SK-N-SH treated with all-trans-retinoic acid at 6 μM for 48 hours (cell line): ENCODE data around the gene OR1S2.

Experiments used
- ATAC-seq: fragments of 200-7000 bp; cut with Tn5 transposase; 3 replicates; pipeline ENCODE4 v1.9.1; 2020; ENCODE audit warnings: mild to moderate bottlenecking, moderate library complexity
- ARNTL ChIP-seq: fragments of 450-650 bp; formaldehyde crosslinking; IDR thresholded peaks from 2 replicates; pipeline ENCODE4 v1.5.0; 2020; ENCODE audit warnings: low read depth, mild to moderate bottlenecking, moderate library complexity, borderline replicate concordance
- BACH2 ChIP-seq: fragments of 250-450 bp; sonication (Bioruptor Pico); IDR thresholded peaks from 2 replicates; pipeline ENCODE4 v1.9.0; 2021; ENCODE audit warnings: mild to moderate bottlenecking, borderline replicate concordance
- CREB5 ChIP-seq: fragments of 250-450 bp; sonication (Bioruptor Pico); IDR thresholded peaks from 2 replicates; pipeline ENCODE4 v1.5.1; 2020; ENCODE audit warnings: low read depth, mild to moderate bottlenecking, moderate library complexity
- CSDC2 ChIP-seq: fragments of 250-450 bp; sonication (Bioruptor Pico); IDR thresholded peaks from 2 replicates; pipeline ENCODE4 v1.5.0; 2020; ENCODE audit warnings: mild to moderate bottlenecking, moderate library complexity
- CSRNP3 ChIP-seq: fragments of 250-450 bp; sonication (Bioruptor Pico); IDR thresholded peaks from 2 replicates; pipeline ENCODE4 v1.5.1; 2021; ENCODE audit warnings: mild to moderate bottlenecking, moderate library complexity
- ESRRG ChIP-seq: fragments of 250-450 bp; sonication (Bioruptor Pico); IDR thresholded peaks from 2 replicates; pipeline ENCODE4 v1.6.1; 2021; ENCODE audit warnings: mild to moderate bottlenecking
- GLIS3 ChIP-seq: fragments of 250-450 bp; sonication (Bioruptor Pico); IDR thresholded peaks from 2 replicates; pipeline ENCODE4 v1.5.0; 2020; ENCODE audit warnings: mild to moderate bottlenecking, moderate library complexity
- ISL1 ChIP-seq: fragments of 250-450 bp; sonication (Bioruptor Pico); IDR thresholded peaks from 2 replicates; pipeline ENCODE4 v2.1.2; 2022; ENCODE audit warnings: mild to moderate bottlenecking, moderate library complexity
- OSR1 ChIP-seq: fragments of 250-450 bp; sonication (Bioruptor Pico); IDR thresholded peaks from 2 replicates; pipeline ENCODE4 v1.8.0; 2022; ENCODE audit warnings: moderate library complexity, mild to moderate bottlenecking, inconsistent platforms
- PATZ1 ChIP-seq: fragments of 250-450 bp; sonication (Bioruptor Pico); IDR thresholded peaks from 2 replicates; pipeline ENCODE4 v1.8.0; 2020; ENCODE audit warnings: mild to moderate bottlenecking, moderate library complexity, borderline replicate concordance
- POU6F1 ChIP-seq: fragments of 250-450 bp; sonication (Bioruptor Pico); IDR thresholded peaks from 2 replicates; pipeline ENCODE4 v1.8.0; 2021; ENCODE audit warnings: low read depth, mild to moderate bottlenecking, moderate library complexity, borderline replicate concordance
- PPARA ChIP-seq: fragments of 250-450 bp; sonication (Bioruptor Pico); IDR thresholded peaks from 2 replicates; pipeline ENCODE4 v1.5.0; 2020; ENCODE audit warnings: mild to moderate bottlenecking, borderline replicate concordance
- RARB ChIP-seq: fragments of 250-450 bp; sonication (Bioruptor Pico); IDR thresholded peaks from 2 replicates; pipeline ENCODE4 v1.8.0; 2021; ENCODE audit warnings: mild to moderate bottlenecking, moderate library complexity
- SNAI2 ChIP-seq: fragments of 250-450 bp; sonication (Bioruptor Pico); IDR thresholded peaks from 2 replicates; pipeline ENCODE4 v1.5.0; 2020; ENCODE audit warnings: mild to moderate bottlenecking, moderate library complexity
- TCF4 ChIP-seq: fragments of 250-450 bp; sonication (Bioruptor Pico); IDR thresholded peaks from 2 replicates; pipeline ENCODE4 v1.8.0; 2021; ENCODE audit warnings: mild to moderate bottlenecking, moderate library complexity, borderline replicate concordance
- TOX ChIP-seq: fragments of 250-450 bp; sonication (Bioruptor Pico); IDR thresholded peaks from 2 replicates; pipeline ENCODE4 v1.8.0; 2021; ENCODE audit warnings: mild to moderate bottlenecking, moderate library complexity, borderline replicate concordance
- TSHZ2 ChIP-seq: fragments of 250-450 bp; sonication (Bioruptor Pico); IDR thresholded peaks from 2 replicates; pipeline ENCODE4 v1.5.0; 2020; ENCODE audit warnings: mild to moderate bottlenecking, moderate library complexity
- ZC3H10 ChIP-seq: fragments of 250-450 bp; sonication (Bioruptor Pico); IDR thresholded peaks from 2 replicates; pipeline ENCODE4 v1.5.1; 2021; ENCODE audit warnings: mild to moderate bottlenecking, moderate library complexity
- ZFP3 ChIP-seq: fragments of 250-450 bp; sonication (Bioruptor Pico); IDR thresholded peaks from 2 replicates; pipeline ENCODE4 v1.5.0; 2020; ENCODE audit warnings: mild to moderate bottlenecking, moderate library complexity
- ZFP30 ChIP-seq: fragments of 450-650 bp; formaldehyde crosslinking; IDR thresholded peaks from 2 replicates; pipeline ENCODE4 v1.5.0; 2022; ENCODE audit warnings: mild to moderate bottlenecking, moderate library complexity
- ZNF565 ChIP-seq: fragments of 450-650 bp; formaldehyde crosslinking; conservative IDR thresholded peaks from 2 replicates; pipeline ENCODE4 v1.5.0; 2020; ENCODE audit warnings: low read depth, mild to moderate bottlenecking, moderate library complexity
- ZNF70 ChIP-seq: fragments of 450-650 bp; formaldehyde crosslinking; IDR thresholded peaks from 2 replicates; pipeline ENCODE4 v1.5.0; 2020; ENCODE audit warnings: mild to moderate bottlenecking, moderate library complexity
- ZNF8 ChIP-seq: fragments of 450-650 bp; formaldehyde crosslinking; IDR thresholded peaks from 2 replicates; pipeline ENCODE4 v1.5.0; 2020; ENCODE audit warnings: mild to moderate bottlenecking, moderate library complexity

The OR1S2 gene

GRCh38 chr11:58178444-58178843 is 25.5 kb downstream of the OR1S2 start:
- TF ChIP-seq ZNF8 (CRISPR knock-in tag) = no peak
- no peak for ATAC-seq

GRCh38 chr11:58177409-58178054 is 26.4 kb downstream of the OR1S2 start:
- ATAC-seq = no peak

GRCh38 chr11:58165504-58166106 is 38.3 kb downstream of the OR1S2 start:
- ATAC-seq = no peak
- TF ChIP-seq BACH2 (CRISPR knock-in tag) (no peak), ZNF565 (CRISPR knock-in tag) (no peak), CREB5 (CRISPR knock-in tag) (no peak), RARB (CRISPR knock-in tag) (no peak), ZC3H10 (CRISPR knock-in tag) (no peak), PPARA (no peak), ZNF8 (CRISPR knock-in tag) (no peak), PATZ1 (CRISPR knock-in tag) (no peak), ESRRG (CRISPR knock-in tag) (no peak)

More at GRCh38 chr11:58177409-58178054, 26.4 kb downstream of the OR1S2 start:
- TF ChIP-seq ZNF70 (CRISPR knock-in tag) = no peak
- TF ChIP-seq ZFP3 (CRISPR knock-in tag) = no peak
- no peak for TF ChIP-seq CSDC2 (CRISPR knock-in tag)
- no peak for TF ChIP-seq ZNF565 (CRISPR knock-in tag)
- no peak for TF ChIP-seq TCF4 (CRISPR knock-in tag)
- no peak for TF ChIP-seq OSR1 (CRISPR knock-in tag)
- no peak for TF ChIP-seq CSRNP3 (CRISPR knock-in tag)
- no peak for TF ChIP-seq ESRRG (CRISPR knock-in tag)
- TF ChIP-seq ISL1 (CRISPR knock-in tag) = no peak
- no peak for TF ChIP-seq RARB (CRISPR knock-in tag)
- no peak for TF ChIP-seq TOX (CRISPR knock-in tag)
- no peak for TF ChIP-seq POU6F1
- no peak for TF ChIP-seq BACH2 (CRISPR knock-in tag)
- no peak for TF ChIP-seq ZFP30 (CRISPR knock-in tag)
- no peak for TF ChIP-seq CREB5 (CRISPR knock-in tag)
- TF ChIP-seq TSHZ2 (CRISPR knock-in tag) = no peak
- no peak for TF ChIP-seq ZC3H10 (CRISPR knock-in tag)
- TF ChIP-seq GLIS3 (CRISPR knock-in tag) = no peak
- TF ChIP-seq SNAI2 = no peak
- TF ChIP-seq ARNTL = no peak
